Measurements from ENCODE around the gene ARFGEF2. TPM values are rescaled to one million over a fixed set of nuclear protein-coding genes. Genes with fewer than 3 reads are reported as not detected.

Gene ARFGEF2
- total and polyA plus RNA-seq, 10 of the 15 experiments (the other 5 are each of a cell fraction or from before 2014, with no cell fraction given): 5.2 to 24.1 (median 17.7) TPM

GRCh38 chr20:48912065-48912464 lies 9.4 kb upstream of the ARFGEF2 start:
- FAIRE-seq (no peak), DNase-seq (ENCODE audit: low read depth, low spot score) (no peak), ATAC-seq (peak; percentile 98)
- no peak overlapping the region for H3K9ac ChIP-seq (ENCODE audit: control insufficient read depth, insufficient read depth, low read length)
- H3K27ac ChIP-seq (ENCODE audit: control insufficient read depth, insufficient read depth): no peak overlapping the region
- BruUV-seq (replicated peaks): no TSS peak
- ChIA-PET POLR2A (no interaction called here), RAD21 (ENCODE audit: unreplicated experiment) (interaction anchor here (1.1 to 10.2 kb wide), 2 partner anchors 85 to 254 kb away, joined by 3 to 139 read pairs; no protein-coding TSS in a partner anchor), SMC1A (ENCODE audit: uncharacterized antibody, unreplicated experiment) (interaction anchor here (0.5 to 9.5 kb wide), 3 partner anchors 253 to 278 kb away, joined by 3 to 154 read pairs (median 3); no protein-coding TSS in a partner anchor), CTCF (interaction anchor here (1.1 kb wide), 1 partner anchor 10 kb away, joined by 3 read pairs; the partner anchor contains the start of gene ARFGEF2)
- peaks cover 41% of the 10 kb centered on the region for H3K4me1 ChIP-seq (ENCODE audit: control insufficient read depth, insufficient read depth, low read length)
- H3K9me3 ChIP-seq (replicated peaks; ENCODE audit: control insufficient read depth, insufficient read depth, low read length): peaks cover 9% of the 10 kb centered on the region; the same call in 2 of the 3 replicates
- no peak overlapping the region for H3K4me3 ChIP-seq
- H3K79me2 ChIP-seq (ENCODE audit: control insufficient read depth, insufficient read depth, low read length): no peaks in the 10 kb centered on the region
- intact Hi-C loops (cut with micrococcal nuclease; ENCODE audit: unreplicated experiment): no loop called here
- no peaks in the 10 kb centered on the region for H4K20me1 ChIP-seq (ENCODE audit: control insufficient read depth, insufficient read depth)
- H3K4me2 ChIP-seq (ENCODE audit: control insufficient read depth, insufficient read depth): peak overlapping the region; percentile 63
- H3K36me3 ChIP-seq (ENCODE audit: control insufficient read depth in 2 of 2, insufficient read depth in 2 of 2, low read length in 1 of 2): no peaks in the 10 kb centered on the region
- 0% methylated on average over 4 of the region's 4 CpGs for WGBS (ENCODE audit: insufficient coverage, insufficient replicate concordance, low lambda C conversion rate, missing lambda C conversion rate)
- in situ Hi-C loops (cut with MboI): no loop called here
- H2AFZ ChIP-seq (ENCODE audit: control insufficient read depth, low read depth, low read length): peak overlapping the region; percentile 3
- no peaks in the 10 kb centered on the region for H3K27me3 ChIP-seq (replicated peaks in 1 of 2; ENCODE audit: control insufficient read depth in 2 of 2, insufficient read depth in 2 of 2, low read length in 1 of 2)
- TF ChIP-seq TCF12 (IDR thresholded peaks at IDR 0.05; ENCODE audit: low read depth, low read length) (peak; percentile 79), ZNF217 (IDR thresholded peaks at IDR 0.05) (no peak), CTCF (IDR thresholded peaks at IDR 0.05 in 2 of 3, conservative IDR thresholded peaks at IDR 0.05 in 1 of 3; ENCODE audit: control insufficient read depth in 2 of 3, extremely low read depth in 1 of 3, insufficient read depth in 1 of 3, low read depth in 3 of 3, low read length in 3 of 3) (peak in 1 of 3 experiments; percentile 11; a peak in 1 of 6 replicates), CEBPZ (IDR thresholded peaks at IDR 0.05; ENCODE audit: low read depth, low read length) (no peak), IKZF1 (conservative IDR thresholded peaks at IDR 0.05) (peak; percentile 58), RUNX3 (IDR thresholded peaks at IDR 0.05; ENCODE audit: low read length) (peak; percentile 17; the same call in 1 of the 2 replicates), EED (IDR thresholded peaks at IDR 0.05; ENCODE audit: low read depth) (peak; percentile 66), TCF3 (IDR thresholded peaks at IDR 0.05; ENCODE audit: borderline replicate concordance, insufficient read depth, low read depth, low read length) (0 out of 2 replicates have a peak, but pooled peaks have one; percentile 63), ETV6 (conservative IDR thresholded peaks at IDR 0.05 in 1 of 2, IDR thresholded peaks at IDR 0.05 in 1 of 2; ENCODE audit: borderline replicate concordance in 1 of 2, low read depth in 1 of 2) (peak in 1 of 2 experiments; percentile 49; a peak in 1 of 4 replicates), RAD21 (IDR thresholded peaks at IDR 0.05; ENCODE audit: insufficient read depth, low read depth, low read length) (0 out of 2 replicates have a peak, but pooled peaks have one; percentile 8)
